PC-3 (cell line): ENCODE results near the gene TNXB. TPM values are rescaled to one million over a fixed set of nuclear protein-coding genes. Genes with fewer than 3 reads are reported as not detected.
"Not testable (repeated sequence)": the region's sequence is repeated elsewhere in the genome, so short reads cannot be mapped to it uniquely, and the experiment has no call there.

Experiments
- ATAC-seq: fragments of 200-7000 bp; cut with Tn5 transposase; 2 replicates; pipeline ENCODE4 v1.9.1; 2020; ENCODE audit warnings: mild to moderate bottlenecking, moderate library complexity
- BruUV-seq: library from RNA; stranded (reverse); fragments of 400-500 nt; replicated peaks from 2 replicates; lab custom pipeline; 2021; lab: Mats Ljungman, UMichigan
- CTCF ChIA-PET: fragments of 300-600 bp; sonication (Branson Sonifier 250); formaldehyde crosslinking; loops from one replicate; lab custom pipeline; 2022; ENCODE audit warnings: antibody characterized with exemption; lab: Charles Lee
- POLR2A ChIA-PET: fragments of 300-600 bp; sonication (Branson Sonifier 250); formaldehyde crosslinking; loops from one replicate; lab custom pipeline; 2022; ENCODE audit warnings: antibody characterized with exemption; ENCODE audit not compliant: unreplicated experiment; lab: Charles Lee
- DNase-seq: peaks from one replicate; pipeline ENCODE4 v3.0.0-alpha.2; 2015
- H2AFZ ChIP-seq: fragments of 300-600 bp; sonication (generic); 2 replicates; pipeline ENCODE4 v1.6.0; 2016; ENCODE audit warnings: antibody characterized with exemption, low read length
- H3F3A ChIP-seq: fragments of 300-600 bp; sonication (generic); one replicate; pipeline ENCODE4 v1.6.0; 2017; ENCODE audit warnings: antibody characterized with exemption, low read length, control low read depth, mild to moderate bottlenecking; ENCODE audit not compliant: unreplicated experiment
- H3K27ac ChIP-seq: fragments of 300-600 bp; sonication (generic); 2 replicates; pipeline ENCODE4 v1.5.1; 2016; ENCODE audit warnings: mild to moderate bottlenecking, low read length
- H3K27me3 ChIP-seq: fragments of 300-600 bp; sonication (generic); 2 replicates; pipeline ENCODE4 v1.6.1; 2016; ENCODE audit warnings: low read length, mixed read lengths
- H3K36me3 ChIP-seq: fragments of 300-600 bp; sonication (generic); 2 replicates; pipeline ENCODE4 v1.6.1; 2016; ENCODE audit warnings: low read depth, mixed run types, low read length, mixed read lengths
- H3K4me1 ChIP-seq: fragments of 300-600 bp; sonication (generic); 2 replicates; pipeline ENCODE4 v1.5.1; 2016; ENCODE audit warnings: low read length; ENCODE audit not compliant: insufficient read depth
- H3K4me2 ChIP-seq: fragments of 300-600 bp; sonication (generic); 2 replicates; pipeline ENCODE4 v1.6.0; 2016; ENCODE audit warnings: low read length
- H3K4me3 ChIP-seq: fragments of 300-600 bp; sonication (generic); 2 replicates; pipeline ENCODE4 v1.5.1; 2016; ENCODE audit warnings: mild to moderate bottlenecking, low read length, mixed read lengths
- H3K79me2 ChIP-seq: fragments of 300-600 bp; sonication (generic); 2 replicates; pipeline ENCODE4 v1.6.1; 2017; ENCODE audit warnings: low read length, mixed read lengths
- H3K9ac ChIP-seq: fragments of 300-600 bp; sonication (generic); 2 replicates; pipeline ENCODE4 v1.6.0; 2016; ENCODE audit warnings: mild to moderate bottlenecking, low read length
- H3K9me2 ChIP-seq: fragments of 300-600 bp; sonication (generic); replicated peaks from 2 replicates; pipeline ENCODE4 v1.6.1; 2016; ENCODE audit warnings: mixed run types, low read length, mixed read lengths
- H3K9me3 ChIP-seq: fragments of 300-600 bp; sonication (generic); 2 replicates; pipeline ENCODE4 v1.6.1; 2016; ENCODE audit warnings: low read length, mixed read lengths
- H4K20me1 ChIP-seq: fragments of 300-600 bp; sonication (generic); 2 replicates; pipeline ENCODE4 v1.6.1; 2016; ENCODE audit warnings: low read length, mixed read lengths
- intact Hi-C: fragments of 100-400 bp; cut with micrococcal nuclease; formaldehyde crosslinking; loops from 2 replicates; pipeline ENCODE4 v1.9.0; 2023
- total RNA-seq: library from RNA; depleted of rRNA; stranded (reverse); fragments of >200 nt; gene quantifications from 2 replicates; pipeline ENCODE4 v1.2.3, GENCODE V29; 2014

TNXB gene
- total RNA-seq, 1 experiment from 2014 or later: 2.9 TPM

GRCh38 chr6:32009537-32009936 lies 99.6 kb downstream of the TNXB start:
- H3K9ac ChIP-seq, H3K4me1 ChIP-seq, H3K4me2 ChIP-seq, H4K20me1 ChIP-seq, H3F3A ChIP-seq, intact Hi-C loops, CTCF ChIA-PET, H3K9me3 ChIP-seq, H3K27ac ChIP-seq, H3K27me3 ChIP-seq, H3K36me3 ChIP-seq, BruUV-seq, DNase-seq, H2AFZ ChIP-seq, H3K79me2 ChIP-seq, H3K9me2 ChIP-seq, POLR2A ChIA-PET, H3K4me3 ChIP-seq, ATAC-seq: not testable (repeated sequence)

GRCh38 chr6:32008616-32009015 lies 100.5 kb downstream of the TNXB start:
- DNase-seq, H3K27ac ChIP-seq, H2AFZ ChIP-seq, POLR2A ChIA-PET, H3K4me2 ChIP-seq, H3K9me2 ChIP-seq, H3K4me1 ChIP-seq, intact Hi-C loops, H3K27me3 ChIP-seq, H4K20me1 ChIP-seq, CTCF ChIA-PET, H3K79me2 ChIP-seq, ATAC-seq, H3K9me3 ChIP-seq, H3K36me3 ChIP-seq, H3K9ac ChIP-seq, H3K4me3 ChIP-seq, H3F3A ChIP-seq, BruUV-seq: not testable (repeated sequence)

GRCh38 chr6:32008037-32008436 lies 101.1 kb downstream of the TNXB start:
- H4K20me1 ChIP-seq, H3K79me2 ChIP-seq, intact Hi-C loops, H3K9me3 ChIP-seq, H3K27ac ChIP-seq, H3K27me3 ChIP-seq, H3K9me2 ChIP-seq, H3K4me3 ChIP-seq, BruUV-seq, H3K4me1 ChIP-seq, ATAC-seq, H3K36me3 ChIP-seq, H3K9ac ChIP-seq, H2AFZ ChIP-seq, H3F3A ChIP-seq, CTCF ChIA-PET, H3K4me2 ChIP-seq, DNase-seq, POLR2A ChIA-PET: not testable (repeated sequence)

GRCh38 chr6:32007086-32007485 lies 102.1 kb downstream of the TNXB start:
- H3K4me2 ChIP-seq, H3K27me3 ChIP-seq, DNase-seq, H3K9me3 ChIP-seq, H3K9me2 ChIP-seq, H3K4me1 ChIP-seq, H3K79me2 ChIP-seq, ATAC-seq, intact Hi-C loops, H3K4me3 ChIP-seq, H4K20me1 ChIP-seq, POLR2A ChIA-PET, BruUV-seq, H3K9ac ChIP-seq, H3F3A ChIP-seq, H3K36me3 ChIP-seq, H2AFZ ChIP-seq, H3K27ac ChIP-seq, CTCF ChIA-PET: not testable (repeated sequence)

GRCh38 chr6:32005991-32006529 lies 103.1 kb downstream of the TNXB start:
- H3K27me3 ChIP-seq, H3K4me3 ChIP-seq, BruUV-seq, H3K9me2 ChIP-seq, H3K79me2 ChIP-seq, H4K20me1 ChIP-seq, H3K9ac ChIP-seq, H3K36me3 ChIP-seq, CTCF ChIA-PET, H3F3A ChIP-seq, intact Hi-C loops, H3K27ac ChIP-seq, DNase-seq, POLR2A ChIA-PET, H3K4me2 ChIP-seq, ATAC-seq, H3K9me3 ChIP-seq, H3K4me1 ChIP-seq, H2AFZ ChIP-seq: not testable (repeated sequence)

GRCh38 chr6:32005538-32005880 lies 103.6 kb downstream of the TNXB start:
- ATAC-seq, intact Hi-C loops, H3K4me3 ChIP-seq, H3K36me3 ChIP-seq, H3K27me3 ChIP-seq, POLR2A ChIA-PET, H3K4me2 ChIP-seq, H3K9me3 ChIP-seq, H2AFZ ChIP-seq, H3K79me2 ChIP-seq, H3F3A ChIP-seq, H3K9me2 ChIP-seq, CTCF ChIA-PET, H3K27ac ChIP-seq, H3K4me1 ChIP-seq, BruUV-seq, H4K20me1 ChIP-seq, DNase-seq, H3K9ac ChIP-seq: not testable (repeated sequence)

- intact Hi-C loops, H3K9me3 ChIP-seq, H3K27ac ChIP-seq, POLR2A ChIA-PET, H3K9ac ChIP-seq, H3F3A ChIP-seq, H3K79me2 ChIP-seq, H3K4me1 ChIP-seq, H3K4me2 ChIP-seq, H4K20me1 ChIP-seq, H2AFZ ChIP-seq, DNase-seq, H3K27me3 ChIP-seq, H3K9me2 ChIP-seq, BruUV-seq, H3K4me3 ChIP-seq, CTCF ChIA-PET, H3K36me3 ChIP-seq: not testable (repeated sequence)
- peak; percentile 41 for ATAC-seq
Measured at GRCh38 chr6:32004864-32005537, 104.1 kb downstream of the TNXB start.
